Large intestine (tissue), 3 donors: ENCODE results near the gene NTN1. TPM values are rescaled to one million over a fixed set of nuclear protein-coding genes. Genes with fewer than 3 reads are reported as not detected.

ENCODE experiments used
- DNase-seq, 2 donors: peaks; one replicate each; pipeline versions ENCODE4 v3.0.0 to v3.0.0-alpha.2; 2013
- H3K27ac ChIP-seq: one replicate; pipeline ENCODE4 v1.5.1; 2013; ENCODE audit warnings: low read length
- H3K27me3 ChIP-seq: 2 replicates; pipeline ENCODE4 v1.6.1; 2013; ENCODE audit warnings: low read length; ENCODE audit not compliant: control insufficient read depth, insufficient read depth
- H3K36me3 ChIP-seq: 2 replicates; pipeline ENCODE4 v1.6.1; 2013; ENCODE audit warnings: low read length; ENCODE audit not compliant: control insufficient read depth, insufficient read depth
- H3K4me1 ChIP-seq: one replicate; pipeline ENCODE4 v1.6.1; 2013; ENCODE audit warnings: low read length; ENCODE audit not compliant: control insufficient read depth, insufficient read depth
- H3K4me3 ChIP-seq: one replicate; pipeline ENCODE4 v1.5.1; 2013; ENCODE audit warnings: low read length
- H3K9me3 ChIP-seq: one replicate; pipeline ENCODE4 v1.6.1; 2013; ENCODE audit warnings: mild to moderate bottlenecking, low read depth, low read length, moderate library complexity; ENCODE audit not compliant: control insufficient read depth
- WGBS: methylation state at CpG from one replicate; pipeline ENCODE4 v1.1.5; 2013; ENCODE audit warnings: low lambda C conversion rate; ENCODE audit not compliant: insufficient coverage; 5-methylcytosine and 5-hydroxymethylcytosine counted together
- polyA plus RNA-seq: library from polyadenylated mRNA; unstranded; fragments of 120-200 nt; gene quantifications from one replicate; pipeline ENCODE4 v1.2.1, GENCODE V29; 2013

The NTN1 gene
- polyA plus RNA-seq, 1 donor = 11.3 TPM

DNA sequence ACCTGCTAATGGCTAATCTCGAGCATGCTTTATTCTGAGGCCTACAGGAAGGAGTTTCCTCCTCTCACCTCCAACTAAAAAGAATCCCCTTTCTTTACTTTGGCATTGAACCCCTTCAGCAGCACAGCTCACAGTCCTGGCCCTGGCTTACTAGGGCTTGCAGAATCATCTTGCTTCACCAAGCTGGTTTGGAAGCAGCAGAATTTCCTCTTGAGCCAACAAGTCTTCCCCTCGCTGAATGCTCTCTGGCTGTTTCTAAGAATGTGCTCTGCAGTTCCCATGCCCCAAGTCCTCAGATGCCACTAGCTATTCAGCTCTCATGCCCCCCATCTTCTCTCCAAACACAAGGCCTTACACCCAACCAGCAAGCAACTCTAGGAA, 271.2 kb downstream of the NTN1 start:
- DNase-seq = no peak
- H3K4me3 ChIP-seq = no peak overlapping the region
- no CpG with 5 or more reads among the region's 2 CpGs for WGBS
- H3K27ac ChIP-seq = no peak overlapping the region
- peaks cover 9% of the 10 kb centered on the region for H3K4me1 ChIP-seq
- H3K27me3 ChIP-seq = no peaks in the 10 kb centered on the region
- H3K36me3 ChIP-seq = no peaks in the 10 kb centered on the region
- H3K9me3 ChIP-seq = no peaks in the 10 kb centered on the region

Other genes with a start within 250 kb of the NTN1 start
- 8.6 TPM for gene MFSD6L, start 222.1 kb upstream of the NTN1 start, polyA plus RNA-seq
- gene PIK3R6, start 153.8 kb upstream of the NTN1 start, polyA plus RNA-seq = 2.4 TPM
- gene PIK3R5, start 55.8 kb upstream of the NTN1 start, polyA plus RNA-seq = 3.2 TPM